GOT3 (cell line): ENCODE results near the gene CA10.
A peak's percentile ranks its signal among the peaks of the same experiment; 100 is the strongest.

Source experiments
- DNase-seq: peaks from one replicate; lab custom pipeline; 2025; ENCODE audit warnings: mixed read lengths; lab: John Stamatoyannopoulos, UW

The CA10 gene

DNA sequence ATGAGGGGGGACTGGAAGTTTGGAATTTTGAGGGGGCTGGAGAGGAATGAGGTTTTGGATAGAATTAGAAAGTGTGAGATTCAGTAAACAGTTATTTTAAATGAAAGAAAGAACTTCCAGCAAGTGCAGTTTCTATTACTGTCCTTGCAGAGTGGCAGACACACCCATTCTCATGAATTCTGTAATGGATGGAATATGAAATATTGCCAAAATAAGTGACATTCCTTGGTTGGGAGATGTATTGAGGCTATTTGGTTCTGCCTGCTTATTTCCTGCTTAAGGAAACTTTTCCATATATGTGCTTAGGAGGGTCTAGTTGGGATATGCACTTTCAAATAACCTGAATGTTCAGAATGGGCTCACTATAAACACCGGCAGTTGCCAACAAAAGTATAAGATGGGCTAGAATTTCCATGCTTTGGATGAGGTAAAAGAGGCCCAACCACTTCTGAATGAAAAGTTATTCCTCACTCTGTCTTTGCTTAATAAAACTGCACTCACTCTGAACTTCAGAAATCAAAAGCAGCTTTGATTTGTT lies 434.4 kb downstream of the CA10 start:
- DNase-seq, result no peak

DNA sequence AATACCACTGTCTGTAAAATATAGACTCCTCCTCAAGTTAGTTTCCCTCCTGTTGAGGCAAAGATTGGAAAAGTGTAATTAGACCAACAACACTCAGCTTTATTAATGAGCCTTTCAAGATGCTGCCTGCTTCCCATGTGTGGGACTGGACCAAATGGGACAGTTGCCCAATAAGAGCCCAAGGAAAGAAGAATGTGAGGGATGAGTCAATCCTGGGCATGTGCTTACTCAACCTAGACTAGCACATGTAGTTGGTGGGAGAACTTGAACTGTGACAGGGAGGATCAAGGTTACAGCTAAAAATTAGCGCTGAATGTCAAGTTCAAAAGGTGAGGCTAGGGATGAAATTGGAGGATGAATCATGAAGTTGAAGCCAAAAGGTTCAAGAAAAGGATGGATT lies 435.5 kb downstream of the CA10 start:
- no peak for DNase-seq

GRCh38 chr17:51721730-51722129 lies 436.8 kb downstream of the CA10 start:
- no peak for DNase-seq

- no peak for DNase-seq
Measured at GRCh38 chr17:51720439-51720838, 438.1 kb downstream of the CA10 start.

DNA sequence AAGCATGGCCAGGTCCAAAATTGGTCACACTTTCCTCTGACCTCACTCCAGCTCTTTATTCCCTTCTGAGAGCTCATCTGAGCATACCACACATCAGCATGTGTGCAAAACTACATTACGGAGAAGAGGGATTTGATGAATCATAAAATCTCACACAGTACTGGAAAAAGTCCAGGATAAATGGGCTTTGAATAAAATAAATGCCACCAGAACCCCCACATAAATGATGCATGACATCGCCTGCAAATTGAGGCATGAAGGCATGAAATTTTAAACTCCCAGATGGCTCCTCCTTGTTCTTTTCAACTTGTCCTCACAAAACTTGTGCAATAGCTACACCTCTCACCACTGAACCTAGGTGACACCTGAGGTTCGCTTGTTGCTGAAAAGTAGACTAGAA lies 439.5 kb downstream of the CA10 start:
- no peak for DNase-seq

- no peak for DNase-seq
Measured at GRCh38 chr17:51711581-51711980, 446.9 kb downstream of the CA10 start.

GRCh38 chr17:51710634-51710979 lies 447.9 kb downstream of the CA10 start:
- no peak for DNase-seq

DNA sequence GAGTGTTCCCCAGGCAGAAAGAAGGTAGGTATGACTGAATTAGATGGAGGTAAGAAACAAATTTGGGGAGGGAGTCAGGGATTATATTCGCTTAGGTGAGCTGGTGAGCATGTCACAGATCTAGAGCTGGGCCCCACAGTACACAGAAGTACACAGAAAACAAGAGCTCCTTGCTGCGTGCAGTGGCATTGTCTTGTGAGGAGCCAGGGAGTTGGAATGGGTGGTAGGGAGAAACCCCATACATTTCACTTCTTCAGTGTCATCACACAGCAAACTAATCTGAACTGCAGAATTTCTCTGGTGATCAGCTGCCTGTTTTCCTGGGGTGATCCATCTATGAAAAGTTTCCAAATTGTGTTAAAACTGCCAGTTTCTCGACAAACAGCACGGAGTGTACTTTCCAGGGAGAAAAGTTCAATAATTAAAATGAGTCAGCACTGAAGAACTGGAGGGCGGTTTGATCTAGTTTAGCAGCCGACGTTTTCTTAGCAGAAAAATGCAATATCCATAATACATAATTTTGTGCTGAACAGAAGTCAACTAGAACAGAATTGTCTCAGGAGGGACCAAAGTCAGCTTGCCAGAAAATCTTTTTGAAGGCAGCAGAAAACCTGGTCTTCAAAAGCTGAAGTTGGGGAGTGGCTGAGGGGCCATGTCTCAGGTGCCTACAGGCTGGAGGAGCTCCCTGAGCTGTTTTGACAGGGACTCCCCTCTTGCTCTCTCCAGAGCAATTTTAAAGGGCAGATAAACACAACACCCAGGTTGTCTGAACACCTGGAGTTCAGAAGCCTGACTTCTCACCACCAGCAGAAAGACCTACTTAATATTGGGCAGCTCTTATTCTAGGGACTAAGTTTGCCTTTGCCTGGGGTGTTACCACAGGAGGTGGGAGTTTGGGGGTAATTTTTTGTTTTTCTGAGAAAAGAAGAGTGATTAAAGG lies 448.6 kb downstream of the CA10 start:
- DNase-seq, result no peak

DNA sequence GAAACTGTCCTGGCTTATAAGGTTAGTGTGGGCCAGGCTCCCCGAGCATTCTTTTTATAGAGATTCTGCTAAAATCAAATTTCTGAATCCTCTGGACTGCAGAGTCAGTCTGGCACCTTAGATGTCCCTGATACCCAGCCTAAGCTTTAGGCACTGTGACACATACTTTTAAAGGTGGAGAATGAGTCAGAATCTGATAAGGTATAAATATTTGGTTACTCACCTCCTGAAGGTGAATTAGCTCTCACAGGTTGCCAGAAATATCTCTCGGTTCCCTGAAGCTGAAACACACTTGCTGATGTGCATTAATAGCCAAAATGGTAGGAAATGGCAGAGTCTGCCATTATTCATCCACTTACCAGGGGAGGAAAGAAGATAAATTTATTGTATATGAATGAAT lies 451.3 kb downstream of the CA10 start:
- no peak for DNase-seq

DNA sequence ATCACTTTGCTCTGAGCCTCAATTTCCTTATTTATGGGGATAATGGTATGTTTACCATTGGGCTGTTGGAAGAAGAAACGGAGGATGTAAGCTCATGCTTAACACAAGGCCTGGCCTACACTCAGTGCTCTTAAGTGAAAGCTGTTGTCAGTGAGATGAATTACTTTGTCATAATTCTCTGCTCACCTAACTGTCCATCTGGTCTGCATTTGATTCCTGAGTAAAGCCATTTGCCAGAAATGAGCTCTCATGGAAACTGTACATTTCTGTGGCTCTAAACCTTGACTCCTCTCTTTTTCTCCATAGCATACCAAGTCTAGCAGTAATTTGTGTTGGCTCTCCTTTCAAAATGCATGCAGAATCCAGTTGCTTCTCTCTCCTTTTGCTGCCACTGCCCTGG lies 452.4 kb downstream of the CA10 start:
- DNase-seq, result no peak

GRCh38 chr17:51703361-51704341 lies 454.9 kb downstream of the CA10 start:
- DNase-seq, result peak; percentile 13

DNA sequence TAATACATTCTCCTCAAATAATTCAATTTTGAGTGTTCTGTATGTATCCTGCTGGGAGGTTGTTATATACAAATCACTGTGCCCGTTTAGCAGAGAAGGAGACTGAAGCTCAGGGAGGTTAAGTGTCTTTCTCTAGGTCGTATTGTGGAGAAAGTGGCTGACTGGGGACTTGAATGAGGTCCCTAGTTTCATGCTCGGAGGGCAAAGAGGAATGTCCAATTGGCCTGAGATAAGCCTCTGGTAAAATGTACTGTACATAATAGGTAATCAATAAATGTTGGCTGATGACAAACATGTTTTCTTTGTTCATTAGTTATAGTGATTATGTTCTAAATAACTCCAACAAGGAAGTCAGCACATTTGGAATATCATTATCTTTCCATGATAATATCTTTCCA lies 455.6 kb downstream of the CA10 start:
- no peak for DNase-seq

- no peak for DNase-seq
Measured at GRCh38 chr17:51701501-51701900, 457.0 kb downstream of the CA10 start.

GRCh38 chr17:51700011-51700760 lies 458.3 kb downstream of the CA10 start:
- DNase-seq, result no peak

GRCh38 chr17:51699303-51699702 lies 459.2 kb downstream of the CA10 start:
- DNase-seq, result no peak

DNA sequence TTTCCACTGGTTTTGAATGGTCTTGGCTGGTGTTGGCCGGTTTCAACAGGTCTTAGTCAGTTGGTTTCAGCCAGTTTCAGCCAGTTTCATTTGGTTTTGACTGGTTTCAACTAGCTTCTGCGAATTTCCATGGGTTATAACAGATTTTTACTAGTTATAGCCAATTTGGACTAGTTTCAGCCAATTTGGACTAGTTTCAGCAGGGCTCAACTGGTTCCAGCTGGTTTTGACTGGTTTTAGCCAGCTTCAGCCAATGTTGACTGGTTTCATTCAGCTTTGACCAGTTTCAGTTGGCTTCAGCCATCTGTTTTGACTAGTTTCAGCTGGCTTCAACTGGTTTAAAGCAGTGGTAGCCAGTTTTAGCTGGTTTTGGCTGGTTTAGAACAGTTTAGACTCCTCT lies 465.6 kb downstream of the CA10 start:
- no peak for DNase-seq

DNA sequence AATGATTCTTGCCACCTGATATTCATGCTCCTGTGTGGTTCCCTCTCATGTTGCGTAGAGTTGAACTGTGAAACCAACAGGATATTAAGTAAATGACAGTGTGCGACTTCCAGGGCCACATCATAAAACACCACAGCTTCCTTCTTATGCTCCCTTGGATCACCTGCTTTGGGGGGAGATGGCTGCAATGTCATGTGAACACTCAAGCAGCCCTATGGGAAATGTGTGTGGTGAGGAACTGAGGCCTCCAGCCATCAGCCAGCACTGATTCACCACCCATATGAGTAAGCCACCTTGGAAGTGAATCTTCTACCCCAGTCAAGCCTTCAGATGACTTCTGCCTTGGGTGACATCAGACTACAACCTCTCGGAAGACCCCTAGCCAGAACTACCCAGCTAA lies 470.6 kb downstream of the CA10 start:
- DNase-seq, result no peak

DNA sequence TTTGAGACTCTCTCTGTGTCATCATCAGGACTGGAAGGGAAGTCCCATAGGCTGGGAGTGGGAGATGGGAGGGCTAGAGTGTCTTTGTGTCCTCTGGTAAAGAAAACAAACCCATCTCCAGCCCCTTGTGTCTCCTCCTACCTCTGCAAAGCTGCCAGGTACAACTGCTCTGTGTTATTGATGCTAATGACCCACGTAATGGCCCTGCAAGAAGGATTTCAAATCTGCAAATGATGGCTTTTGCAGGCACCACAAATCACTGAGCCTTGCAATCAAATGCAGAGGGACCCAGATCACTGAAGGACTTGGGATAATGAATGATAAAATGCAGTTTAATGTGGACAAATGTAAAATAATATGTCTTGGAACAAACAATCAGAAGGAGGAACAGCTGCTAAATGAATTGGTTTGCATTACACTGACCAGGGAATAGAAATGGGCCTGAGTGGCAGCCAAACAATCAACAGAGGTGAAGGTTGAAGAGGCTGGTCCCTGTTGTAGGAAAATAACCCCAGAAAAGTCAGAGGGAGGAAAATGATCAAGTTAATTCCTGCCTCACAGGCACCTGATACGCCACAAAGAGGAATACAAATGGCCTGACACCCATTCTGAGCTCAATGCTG lies 473.1 kb downstream of the CA10 start:
- DNase-seq, result no peak

- DNase-seq, result no peak
Measured at GRCh38 chr17:51684214-51684613, 474.3 kb downstream of the CA10 start.

DNA sequence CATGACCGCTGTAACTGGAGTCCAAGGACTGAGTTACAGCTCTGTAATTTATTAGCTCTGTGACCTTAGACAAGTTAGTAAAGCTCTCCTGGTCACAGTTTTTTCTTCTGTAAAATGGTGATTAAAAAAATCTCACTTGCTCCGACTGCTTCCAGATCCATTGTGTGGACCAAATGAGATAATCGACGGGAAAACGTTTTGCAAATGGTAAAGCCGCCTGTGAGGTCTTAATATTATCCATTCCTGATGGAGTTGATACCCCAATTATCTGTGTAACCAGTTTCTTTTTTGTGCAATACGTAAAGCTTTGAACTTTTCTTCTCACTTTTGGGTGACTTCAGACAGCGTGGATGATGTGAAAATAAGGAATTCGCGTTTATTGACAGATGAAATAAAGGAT lies 475.2 kb downstream of the CA10 start:
- DNase-seq, result no peak

DNA sequence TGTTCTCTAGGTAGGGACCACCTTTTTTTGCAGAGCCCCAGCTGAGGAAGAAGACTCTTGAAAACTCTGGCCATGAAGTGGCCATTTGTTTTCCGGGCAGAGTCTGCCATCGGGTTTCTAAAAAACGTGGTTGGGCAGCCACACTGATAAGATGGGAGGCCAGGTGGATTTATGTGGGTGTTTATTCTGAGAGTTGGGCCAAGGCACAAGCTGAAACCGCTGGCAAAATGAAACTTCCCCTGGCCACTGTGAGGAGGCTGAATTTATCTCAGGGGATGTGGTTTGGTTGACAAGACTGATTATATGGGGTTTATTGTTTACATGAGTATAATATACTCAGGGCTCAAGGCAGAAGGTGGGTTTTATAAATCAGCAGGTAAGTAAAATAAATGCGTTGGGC lies 476.4 kb downstream of the CA10 start:
- no peak for DNase-seq
